Measurements from ENCODE around the gene AK1.

DNA sequence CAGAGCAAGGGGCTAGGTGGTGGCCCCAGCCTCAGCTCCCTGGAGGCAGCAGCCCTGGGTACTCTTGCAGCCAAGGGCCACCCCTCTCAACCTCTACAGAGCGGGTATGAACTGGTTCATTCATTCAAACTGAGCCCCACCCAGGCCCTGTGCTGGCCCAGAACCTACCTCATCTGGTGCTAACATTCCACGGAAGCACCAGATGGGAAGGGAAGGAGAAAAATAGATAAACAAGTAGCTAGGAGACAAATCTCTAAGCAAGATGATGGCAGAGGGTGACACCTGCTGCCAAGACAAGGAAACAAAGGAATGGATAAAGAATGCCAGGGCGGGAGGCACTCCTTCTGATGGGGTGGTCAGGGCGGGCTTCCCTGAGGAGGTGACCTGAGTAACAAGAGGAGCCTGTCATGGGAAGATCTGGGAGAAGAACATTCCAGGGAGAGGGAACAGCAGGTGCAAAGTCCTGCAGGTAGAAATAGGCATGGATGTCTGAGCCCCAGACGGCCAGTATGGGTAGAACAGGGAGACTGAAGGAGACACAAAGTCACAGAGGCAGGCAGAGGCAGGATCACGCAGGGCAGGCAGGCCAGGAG is 33.2 kb upstream of the AK1 start:
- no peak for TF ChIP-seq ZFX (IDR thresholded peaks at IDR 0.05)
- TF ChIP-seq, protein P1, sequence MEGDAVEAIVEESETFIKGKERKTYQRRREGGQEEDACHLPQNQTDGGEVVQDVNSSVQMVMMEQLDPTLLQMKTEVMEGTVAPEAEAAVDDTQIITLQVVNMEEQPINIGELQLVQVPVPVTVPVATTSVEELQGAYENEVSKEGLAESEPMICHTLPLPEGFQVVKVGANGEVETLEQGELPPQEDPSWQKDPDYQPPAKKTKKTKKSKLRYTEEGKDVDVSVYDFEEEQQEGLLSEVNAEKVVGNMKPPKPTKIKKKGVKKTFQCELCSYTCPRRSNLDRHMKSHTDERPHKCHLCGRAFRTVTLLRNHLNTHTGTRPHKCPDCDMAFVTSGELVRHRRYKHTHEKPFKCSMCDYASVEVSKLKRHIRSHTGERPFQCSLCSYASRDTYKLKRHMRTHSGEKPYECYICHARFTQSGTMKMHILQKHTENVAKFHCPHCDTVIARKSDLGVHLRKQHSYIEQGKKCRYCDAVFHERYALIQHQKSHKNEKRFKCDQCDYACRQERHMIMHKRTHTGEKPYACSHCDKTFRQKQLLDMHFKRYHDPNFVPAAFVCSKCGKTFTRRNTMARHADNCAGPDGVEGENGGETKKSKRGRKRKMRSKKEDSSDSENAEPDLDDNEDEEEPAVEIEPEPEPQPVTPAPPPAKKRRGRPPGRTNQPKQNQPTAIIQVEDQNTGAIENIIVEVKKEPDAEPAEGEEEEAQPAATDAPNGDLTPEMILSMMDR (conservative IDR thresholded peaks at IDR 0.05), result no peak

All from C4-2B (cell line).